Hepatocyte (in vitro differentiated cells): ENCODE measurements around the gene TMEM92. TPM values are rescaled to one million over a fixed set of nuclear protein-coding genes. Genes with fewer than 3 reads are reported as not detected.

Experiments
- DNase-seq: peaks from one replicate; pipeline ENCODE4 v3.0.0-alpha.2; 2016; ENCODE audit warnings: low spot score
- H2AFZ ChIP-seq: fragments of 200-600 bp; sonication (generic); 2 replicates; pipeline ENCODE4 v1.6.0; 2016; ENCODE audit warnings: antibody characterized with exemption, mild to moderate bottlenecking
- H3K27ac ChIP-seq: fragments of 200-600 bp; sonication (generic); 2 replicates; pipeline ENCODE4 v1.5.1; 2016; ENCODE audit warnings: mild to moderate bottlenecking
- H3K27me3 ChIP-seq: fragments of 200-600 bp; sonication (generic); 2 replicates; pipeline ENCODE4 v1.6.1; 2016
- H3K36me3 ChIP-seq: fragments of 200-600 bp; sonication (generic); replicated peaks from 2 replicates; pipeline ENCODE4 v1.5.1; 2016; ENCODE audit warnings: low read depth; ENCODE audit not compliant: insufficient read depth
- H3K4me1 ChIP-seq: fragments of 200-600 bp; sonication (generic); 2 replicates; pipeline ENCODE4 v1.5.1; 2016; ENCODE audit warnings: mild to moderate bottlenecking, moderate library complexity; ENCODE audit not compliant: insufficient read depth
- H3K4me2 ChIP-seq: fragments of 200-600 bp; sonication (generic); 2 replicates; pipeline ENCODE4 v1.6.0; 2016
- H3K4me3 ChIP-seq: fragments of 200-600 bp; sonication (generic); 2 replicates; pipeline ENCODE4 v1.5.1; 2016; ENCODE audit warnings: mild to moderate bottlenecking
- H3K79me2 ChIP-seq: fragments of 200-600 bp; sonication (generic); 2 replicates; pipeline ENCODE4 v1.6.0; 2017; ENCODE audit warnings: mild to moderate bottlenecking
- H3K9me2 ChIP-seq: fragments of 200-600 bp; sonication (generic); replicated peaks from 2 replicates; pipeline ENCODE4 v1.6.0; 2017; ENCODE audit warnings: mild to moderate bottlenecking; ENCODE audit not compliant: insufficient read depth
- H3K9me3 ChIP-seq: fragments of 200-600 bp; sonication (generic); 2 replicates; pipeline ENCODE4 v1.5.1; 2016; ENCODE audit warnings: low read depth, mild to moderate bottlenecking
- H4K20me1 ChIP-seq: fragments of 200-600 bp; sonication (generic); 2 replicates; pipeline ENCODE4 v1.6.0; 2016; ENCODE audit warnings: mild to moderate bottlenecking; ENCODE audit not compliant: insufficient read depth, poor library complexity, severe bottlenecking
- CTCF ChIP-seq: fragments of 200-600 bp; sonication (generic); IDR thresholded peaks from 2 replicates; pipeline ENCODE4 v1.5.1; 2016; ENCODE audit warnings: antibody characterized with exemption, mild to moderate bottlenecking; ENCODE audit not compliant: poor library complexity
- EZH2 ChIP-seq: fragments of 200-600 bp; sonication (generic); IDR thresholded peaks from 2 replicates; pipeline ENCODE4 v1.6.1; 2016; ENCODE audit warnings: antibody characterized with exemption, mild to moderate bottlenecking, borderline replicate concordance
- EZH2phosphoT487 ChIP-seq: fragments of 200-600 bp; sonication (generic); IDR thresholded peaks from one replicate; pipeline ENCODE4 v1.6.1; 2018; ENCODE audit warnings: antibody characterized with exemption, mild to moderate bottlenecking, low read depth, moderate library complexity; ENCODE audit not compliant: unreplicated experiment, severe bottlenecking
- WGBS: methylation state at CpG from one replicate; pipeline ENCODE4 v1.1.6; 2016; ENCODE audit warnings: low lambda C conversion rate; ENCODE audit errors: missing lambda C conversion rate; 5-methylcytosine and 5-hydroxymethylcytosine counted together
- polyA plus RNA-seq: library from polyadenylated mRNA; unstranded; fragments of >200 nt; fragmentation: Nextera tagmentation; extraction: Ambion mirVana; gene quantifications from 2 replicates; pipeline ENCODE4 v1.2.1, GENCODE V29; 2016
- total RNA-seq: library from RNA; depleted of rRNA; stranded (reverse); fragments of >200 nt; gene quantifications from 2 replicates; pipeline ENCODE4 v1.2.3, GENCODE V29; 2014

Gene TMEM92
- total and polyA plus RNA-seq, 2 experiments from 2014 or later: 6.9 to 21.7 TPM

DNA sequence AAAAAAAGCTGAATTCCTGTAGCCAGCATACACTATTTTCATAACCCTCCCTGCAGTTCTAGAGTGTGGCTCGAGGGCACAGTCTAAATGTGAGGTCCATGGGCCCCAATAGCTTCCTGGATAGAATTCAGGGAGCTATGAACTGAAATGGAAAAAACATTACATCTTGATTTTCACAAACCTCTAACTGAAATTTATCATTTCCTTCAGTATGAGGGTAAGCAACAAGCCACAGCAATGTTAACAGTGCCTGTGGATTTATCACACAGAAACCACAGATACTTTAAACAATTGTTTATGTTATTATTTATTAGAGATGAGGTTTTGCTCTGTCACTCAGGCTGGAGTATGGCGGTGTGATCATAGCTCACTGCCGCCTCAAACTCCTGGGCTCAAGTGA is 18.2 kb downstream of the TMEM92 start:
- Histone ChIP-seq H3K4me1 (peaks cover 7% of the 10 kb centered on the region), H3K27ac (no peak overlapping the region), H3K4me2 (no peak overlapping the region), H3K9me2 (no peaks in the 10 kb centered on the region), H4K20me1 (no peaks in the 10 kb centered on the region), H3K4me3 (no peak overlapping the region), H3K36me3 (no peaks in the 10 kb centered on the region), H3K9me3 (no peaks in the 10 kb centered on the region), H3K79me2 (peaks cover 5% of the 10 kb centered on the region), H3K27me3 (no peaks in the 10 kb centered on the region), H2AFZ (no peak overlapping the region)
- no peak for TF ChIP-seq EZH2
- no peak for TF ChIP-seq EZH2phosphoT487
- TF ChIP-seq CTCF: no peak
- no peak for DNase-seq
- 70% methylated on average over 3 of the region's 3 CpGs for WGBS

DNA sequence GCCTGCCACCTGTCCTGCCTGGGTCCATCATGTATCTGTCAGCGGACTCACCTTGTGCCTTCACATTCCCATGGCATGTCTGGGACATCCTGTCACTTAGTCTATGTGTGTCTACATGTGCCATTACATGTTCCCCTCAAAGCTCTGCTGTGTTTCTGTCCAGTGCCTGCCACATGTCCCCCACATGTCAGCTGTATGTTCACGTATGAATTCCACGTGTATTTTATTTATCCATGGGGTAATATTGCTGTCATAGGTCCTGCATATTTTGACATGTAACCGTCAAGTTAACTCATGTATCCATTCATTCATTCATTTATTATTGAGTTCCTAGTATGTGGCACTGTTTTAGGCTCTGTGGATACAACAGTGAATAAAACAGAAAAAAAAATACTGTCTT is 20.8 kb downstream of the TMEM92 start:
- Histone ChIP-seq H3K36me3 (no peaks in the 10 kb centered on the region), H3K4me3 (no peak overlapping the region), H3K27me3 (no peaks in the 10 kb centered on the region), H3K9me2 (no peaks in the 10 kb centered on the region), H3K4me1 (no peaks in the 10 kb centered on the region), H3K79me2 (no peaks in the 10 kb centered on the region), H3K9me3 (no peaks in the 10 kb centered on the region), H2AFZ (no peak overlapping the region), H3K4me2 (no peak overlapping the region), H3K27ac (no peak overlapping the region), H4K20me1 (no peaks in the 10 kb centered on the region)
- TF ChIP-seq CTCF (no peak), EZH2phosphoT487 (no peak), EZH2 (no peak)
- DNase-seq: no peak
- 90% methylated on average over 4 of the region's 4 CpGs for WGBS

DNA sequence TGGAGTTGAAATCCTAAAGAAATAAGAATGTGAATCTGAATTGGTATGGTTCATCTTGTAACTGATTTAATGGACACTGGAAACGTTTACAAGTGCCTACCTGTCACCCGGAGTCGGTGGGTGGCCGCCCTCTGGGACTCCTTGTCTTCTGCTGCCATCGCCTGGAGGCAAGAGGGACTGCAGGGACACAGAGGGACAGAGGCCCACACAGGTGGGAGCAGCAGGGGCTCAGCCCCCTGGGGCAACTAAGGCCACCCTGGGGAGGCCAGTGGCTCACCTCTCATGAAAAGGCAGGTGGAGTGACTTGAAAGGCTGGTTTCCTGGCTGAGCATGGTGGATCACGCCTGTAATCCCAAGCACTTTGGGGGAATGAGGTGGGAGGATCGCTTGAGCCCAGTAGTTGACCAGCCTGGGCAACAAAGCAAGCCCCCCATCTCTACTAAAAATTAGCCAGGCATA is 23.2 kb downstream of the TMEM92 start:
- no peaks in the 10 kb centered on the region for H3K27me3 ChIP-seq
- no peaks in the 10 kb centered on the region for H3K36me3 ChIP-seq
- H3K9me3 ChIP-seq: no peaks in the 10 kb centered on the region
- H4K20me1 ChIP-seq: no peaks in the 10 kb centered on the region
- H3K9me2 ChIP-seq: no peaks in the 10 kb centered on the region
- TF ChIP-seq CTCF (peak; percentile 95), EZH2phosphoT487 (no peak), EZH2 (no peak)
- H3K79me2 ChIP-seq: no peaks in the 10 kb centered on the region
- whole genome bisulfite sequencing: 17% methylated on average over 7 of the region's 7 CpGs
- no peak overlapping the region for H3K27ac ChIP-seq
- H2AFZ ChIP-seq: no peak overlapping the region
- no peak overlapping the region for H3K4me3 ChIP-seq
- no peaks in the 10 kb centered on the region for H3K4me1 ChIP-seq
- no peak overlapping the region for H3K4me2 ChIP-seq
- peak; percentile 89 for DNase-seq

DNA sequence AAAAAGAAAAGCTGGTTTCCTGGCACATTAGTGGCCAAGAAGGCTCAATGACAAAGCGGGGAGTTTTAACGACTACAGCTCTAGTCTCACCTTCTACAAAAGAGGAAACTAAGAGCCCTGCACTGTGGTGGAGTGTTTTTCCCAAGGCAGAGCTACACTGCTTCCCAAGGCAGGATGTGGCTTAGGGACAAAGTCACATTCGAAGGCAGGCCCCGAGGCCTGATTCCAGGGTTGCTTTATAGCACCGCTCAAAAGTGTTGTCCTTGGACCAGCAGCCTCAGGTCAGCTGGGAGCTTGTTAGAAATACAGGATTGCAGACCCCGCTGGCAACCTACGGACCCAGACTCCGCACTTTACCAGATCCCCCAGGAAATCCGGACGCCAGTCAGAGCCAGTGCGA is 23.8 kb downstream of the TMEM92 start:
- H3K4me1 ChIP-seq: no peaks in the 10 kb centered on the region
- no peak overlapping the region for H3K4me2 ChIP-seq
- DNase-seq: no peak
- no peaks in the 10 kb centered on the region for H3K79me2 ChIP-seq
- no peaks in the 10 kb centered on the region for H3K27me3 ChIP-seq
- no peaks in the 10 kb centered on the region for H3K9me2 ChIP-seq
- WGBS: 74% methylated on average over 11 of the region's 11 CpGs
- H3K27ac ChIP-seq: no peak overlapping the region
- TF ChIP-seq EZH2phosphoT487: no peak
- no peak for TF ChIP-seq EZH2
- TF ChIP-seq CTCF: no peak
- no peaks in the 10 kb centered on the region for H3K9me3 ChIP-seq
- H3K4me3 ChIP-seq: no peak overlapping the region
- H4K20me1 ChIP-seq: no peaks in the 10 kb centered on the region
- H2AFZ ChIP-seq: no peak overlapping the region
- no peaks in the 10 kb centered on the region for H3K36me3 ChIP-seq
